Measurements from ENCODE around the gene ACVR1C.
"Not testable (repeated sequence)": the region's sequence is repeated elsewhere in the genome, so short reads cannot be mapped to it uniquely, and the experiment has no call there.

Gene ACVR1C

GRCh38 chr2:157528963-157529751, 99.5 kb downstream of the ACVR1C start:
- Histone ChIP-seq H3K9ac (ENCODE audit: low read length) (no peak overlapping the region), H3K27ac (ENCODE audit: low read length) (no peak overlapping the region), H3K36me3 (replicated peaks; ENCODE audit: low read depth, low read length) (no peaks in the 10 kb centered on the region), H3K4me3 (ENCODE audit: low read length) (no peak overlapping the region), H4K20me1 (ENCODE audit: insufficient read depth, low read length) (no peaks in the 10 kb centered on the region), H3K4me1 (ENCODE audit: low read length) (no peaks in the 10 kb centered on the region), H3K27me3 (ENCODE audit: low read depth, low read length) (peaks cover 5% of the 10 kb centered on the region; the same call in 1 of the 2 replicates), H3K4me2 (ENCODE audit: low read length) (no peak overlapping the region), H3K9me3 (ENCODE audit: insufficient read depth, low read length) (no peaks in the 10 kb centered on the region), H3K79me2 (ENCODE audit: low read length) (no peaks in the 10 kb centered on the region), H2AFZ (ENCODE audit: low read depth, low read length) (no peak overlapping the region)
- no peak for TF ChIP-seq CTCF (IDR thresholded peaks at IDR 0.05; ENCODE audit: low read depth, low read length)
- no peak for TF ChIP-seq EZH2phosphoT487 (IDR thresholded peaks at IDR 0.05; ENCODE audit: low read depth)

DNA sequence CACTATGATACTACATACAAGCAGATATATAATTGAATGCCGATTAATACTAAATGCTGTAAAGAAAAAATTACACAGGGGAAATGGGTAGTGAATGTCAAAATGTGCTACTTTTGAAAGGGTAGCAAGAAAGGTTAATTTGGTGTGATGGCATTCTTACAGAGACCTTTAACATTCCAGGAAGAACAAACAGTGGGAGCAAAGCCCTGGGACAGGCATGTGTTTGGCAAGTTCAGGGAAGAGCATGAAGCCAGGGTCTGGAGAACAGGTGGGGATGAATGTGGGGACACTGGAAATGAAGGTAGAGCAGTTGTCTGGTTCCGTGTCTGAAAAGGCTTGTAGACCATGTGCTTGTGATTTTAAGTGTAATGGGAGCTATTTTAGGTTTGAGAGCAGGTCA, 102.6 kb downstream of the ACVR1C start:
- H3K4me3 ChIP-seq (ENCODE audit: low read length) = no peak overlapping the region
- no peaks in the 10 kb centered on the region for H3K9me3 ChIP-seq (ENCODE audit: insufficient read depth, low read length)
- no peaks in the 10 kb centered on the region for H3K79me2 ChIP-seq (ENCODE audit: low read length)
- H3K4me2 ChIP-seq (ENCODE audit: low read length) = no peak overlapping the region
- H4K20me1 ChIP-seq (ENCODE audit: insufficient read depth, low read length) = no peaks in the 10 kb centered on the region
- H3K9ac ChIP-seq (ENCODE audit: low read length) = no peak overlapping the region
- H3K27ac ChIP-seq (ENCODE audit: low read length) = no peak overlapping the region
- H3K27me3 ChIP-seq (ENCODE audit: low read depth, low read length) = peaks cover 5% of the 10 kb centered on the region; the same call in 1 of the 2 replicates
- no peak overlapping the region for H2AFZ ChIP-seq (ENCODE audit: low read depth, low read length)
- TF ChIP-seq CTCF (IDR thresholded peaks at IDR 0.05; ENCODE audit: low read depth, low read length) (no peak), EZH2phosphoT487 (IDR thresholded peaks at IDR 0.05; ENCODE audit: low read depth) (no peak)
- no peaks in the 10 kb centered on the region for H3K36me3 ChIP-seq (replicated peaks; ENCODE audit: low read depth, low read length)
- peaks cover 14% of the 10 kb centered on the region for H3K4me1 ChIP-seq (ENCODE audit: low read length)

DNA sequence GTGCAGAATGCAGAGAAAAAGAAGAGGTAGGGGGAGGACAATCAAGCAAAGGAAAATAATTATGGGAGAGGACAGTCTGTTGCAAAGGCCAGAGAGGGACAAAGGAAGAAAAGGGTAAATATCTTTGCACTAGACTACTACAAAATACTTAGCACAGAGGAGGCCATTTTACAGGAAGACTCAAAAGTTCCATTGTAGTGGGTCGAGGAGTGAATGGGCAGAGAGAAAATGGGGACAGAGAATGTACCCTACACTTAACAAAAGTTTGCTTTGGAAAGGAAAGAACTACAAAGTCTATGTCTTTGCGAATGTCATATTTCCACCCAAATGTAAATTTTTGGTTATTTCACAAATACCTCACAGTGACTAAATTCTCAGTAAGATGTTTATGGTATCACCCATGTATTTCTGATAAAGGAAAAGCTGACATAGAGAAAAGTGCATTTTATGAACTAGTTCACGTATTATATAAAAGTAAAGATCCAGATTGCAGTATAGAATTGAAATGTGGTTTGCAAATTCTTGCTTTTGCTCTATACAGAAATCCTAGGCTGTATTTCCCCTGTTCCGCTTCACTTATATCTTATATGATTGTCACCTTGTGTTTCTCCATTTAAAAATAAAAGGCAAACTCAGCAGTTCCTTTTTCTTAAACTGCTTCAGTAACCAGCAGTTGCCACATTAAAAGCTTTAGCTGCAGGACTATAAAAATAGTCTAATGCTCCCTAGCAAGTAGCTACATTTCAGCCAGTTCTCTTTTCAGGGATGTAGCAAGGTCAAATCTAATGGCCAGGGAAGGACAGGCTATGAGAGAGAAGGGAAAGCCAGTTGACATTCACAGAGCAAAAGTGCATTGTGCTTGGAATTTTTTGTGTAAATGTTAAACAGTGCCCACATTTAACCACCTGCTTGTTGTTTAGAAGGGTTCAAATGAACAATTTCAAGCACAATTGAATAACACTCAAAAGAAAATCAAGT, 105.1 kb downstream of the ACVR1C start:
- no peaks in the 10 kb centered on the region for H3K9me3 ChIP-seq (ENCODE audit: insufficient read depth, low read length)
- TF ChIP-seq EZH2phosphoT487 (IDR thresholded peaks at IDR 0.05; ENCODE audit: low read depth) = no peak
- TF ChIP-seq CTCF (IDR thresholded peaks at IDR 0.05; ENCODE audit: low read depth, low read length) = no peak
- H3K36me3 ChIP-seq (replicated peaks; ENCODE audit: low read depth, low read length) = no peaks in the 10 kb centered on the region
- H4K20me1 ChIP-seq (ENCODE audit: insufficient read depth, low read length) = no peaks in the 10 kb centered on the region
- no peak overlapping the region for H3K9ac ChIP-seq (ENCODE audit: low read length)
- H3K27ac ChIP-seq (ENCODE audit: low read length) = no peak overlapping the region
- no peaks in the 10 kb centered on the region for H3K79me2 ChIP-seq (ENCODE audit: low read length)
- H3K4me1 ChIP-seq (ENCODE audit: low read length) = peaks cover 14% of the 10 kb centered on the region
- H3K4me3 ChIP-seq (ENCODE audit: low read length) = peak overlapping the region; percentile 16; the same call in 1 of the 2 replicates
- H3K27me3 ChIP-seq (ENCODE audit: low read depth, low read length) = peaks cover 5% of the 10 kb centered on the region; the same call in 1 of the 2 replicates
- no peak overlapping the region for H2AFZ ChIP-seq (ENCODE audit: low read depth, low read length)
- peak overlapping the region; percentile 43 for H3K4me2 ChIP-seq (ENCODE audit: low read length)

- H3K36me3 ChIP-seq (replicated peaks; ENCODE audit: low read depth, low read length); H4K20me1 ChIP-seq (ENCODE audit: insufficient read depth, low read length); H3K79me2 ChIP-seq (ENCODE audit: low read length); H3K9me3 ChIP-seq (ENCODE audit: insufficient read depth, low read length); H3K27ac ChIP-seq (ENCODE audit: low read length); H3K4me2 ChIP-seq (ENCODE audit: low read length); H3K9ac ChIP-seq (ENCODE audit: low read length); H3K4me1 ChIP-seq (ENCODE audit: low read length); H3K4me3 ChIP-seq (ENCODE audit: low read length); H3K27me3 ChIP-seq (ENCODE audit: low read depth, low read length); H2AFZ ChIP-seq (ENCODE audit: low read depth, low read length): not testable (repeated sequence)
Measured at GRCh38 chr2:157514966-157515365, 113.7 kb downstream of the ACVR1C start.
